Prostate gland (tissue), 2 donors: ENCODE data around the gene INTS15. TPM values are rescaled to one million over a fixed set of nuclear protein-coding genes. Genes with fewer than 3 reads are reported as not detected.

ENCODE experiments used
- DNase-seq: peaks from one replicate; pipeline ENCODE4 v3.0.0-alpha.2; 2019; ENCODE audit warnings: low spot score
- H3K27ac ChIP-seq, 2 donors: fragments of 200-600 bp; sonication (generic); 2 replicates each; pipeline ENCODE4 v1.5.1; 2017 to 2019
- H3K27me3 ChIP-seq: fragments of 200-600 bp; sonication (generic); replicated peaks from 2 replicates; pipeline ENCODE4 v1.5.1; 2019; ENCODE audit not compliant: insufficient read depth
- H3K36me3 ChIP-seq, 2 donors: fragments of 200-600 bp; sonication (generic); 1 replicate in 1 of 2; 2 replicates in 1 of 2; pipeline versions ENCODE4 v1.5.1 to v1.8.1; 2017 to 2019
- H3K4me1 ChIP-seq: fragments of 200-600 bp; sonication (generic); replicated peaks from 2 replicates; pipeline ENCODE4 v1.5.1; 2019
- H3K4me3 ChIP-seq, 2 donors: fragments of 200-600 bp; sonication (generic); 2 replicates each; pipeline ENCODE4 v1.5.1; 2017 to 2019
- H3K9me3 ChIP-seq: fragments of 200-600 bp; sonication (generic); 2 replicates; pipeline ENCODE4 v1.5.1; 2017
- CTCF ChIP-seq, 4 experiments: fragments of 200-600 bp in 2 of 4; fragments of 450-650 bp in 2 of 4; sonication (generic) in 2 of 4; IDR thresholded peaks; 1 replicate in 3 of 4; 2 replicates in 1 of 4; pipeline ENCODE4 v1.5.1; 2016 to 2019; ENCODE audit warnings: antibody characterized with exemption in 4 of 4, mild to moderate bottlenecking in 2 of 4, moderate library complexity in 2 of 4
- POLR2A ChIP-seq: fragments of 450-650 bp; IDR thresholded peaks from one replicate; pipeline ENCODE4 v1.6.1; 2016; ENCODE audit warnings: antibody characterized with exemption, mild to moderate bottlenecking
- POLR2AphosphoS5 ChIP-seq: sonication (generic); formaldehyde crosslinking; IDR thresholded peaks from one replicate; pipeline ENCODE4 v1.6.1; 2017; ENCODE audit warnings: antibody characterized with exemption
- WGBS: methylation state at CpG from one replicate; pipeline ENCODE4 v1.1.5; 2018; 5-methylcytosine and 5-hydroxymethylcytosine counted together
- intact Hi-C: fragments of 100-400 bp; cut with DNase I; formaldehyde crosslinking; loops from one replicate; pipeline ENCODE4 v1.14.2; 2022
- total RNA-seq, 2 donors: library from RNA; depleted of rRNA; stranded (reverse); fragments of >200 nt; gene quantifications; one replicate each; pipeline ENCODE4 v1.1.0, GENCODE V29; 2016

INTS15 gene
- total RNA-seq, 2 donors from 2014 or later = 38.3 to 38.7 TPM

DNA sequence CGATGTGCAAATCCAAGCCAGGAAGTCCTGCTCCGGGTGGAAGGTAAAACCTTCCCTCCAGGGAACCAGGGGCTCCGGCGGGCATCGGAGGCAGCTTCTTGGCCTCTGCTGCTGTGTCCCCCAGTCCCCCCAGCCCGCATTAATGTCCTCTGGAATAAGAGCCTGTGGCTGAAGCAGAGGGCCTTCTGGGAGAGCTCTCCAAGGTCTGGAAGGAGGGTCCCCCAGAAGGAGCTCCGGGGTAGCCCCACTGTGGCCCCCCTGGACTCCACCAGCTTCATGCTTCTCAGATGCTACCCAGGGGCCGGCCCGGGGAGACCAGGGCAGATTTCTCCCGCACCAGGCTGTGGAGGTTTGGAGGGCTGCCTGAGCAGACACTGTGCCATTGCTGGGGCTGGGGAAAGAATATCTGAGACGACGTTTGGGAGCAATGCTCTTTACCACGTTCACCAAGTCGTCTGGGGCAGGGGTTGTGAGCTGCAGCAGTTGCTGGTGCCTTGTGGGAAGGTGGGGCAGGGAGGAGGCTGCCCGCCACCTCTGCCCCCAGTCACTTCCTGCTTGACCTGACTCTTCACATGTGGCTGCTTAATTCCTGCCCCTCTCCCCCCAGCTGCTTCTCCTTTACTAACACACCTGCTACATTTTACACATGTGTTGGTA is 33.9 kb downstream of the INTS15 start:
- peaks cover 0 to 18% of the 10 kb centered on the region in 2 donors for H3K36me3 ChIP-seq
- TF ChIP-seq POLR2AphosphoS5 (no peak), CTCF (IDR thresholded peaks at IDR 0.05) (no peak), POLR2A (no peak)
- no peak for DNase-seq

GRCh38 chr7:6624246-6624611 is 34.4 kb downstream of the INTS15 start:
- intact Hi-C loops = no loop called here
- no peak overlapping the region for H3K4me3 ChIP-seq
- WGBS = 79% methylated on average over 3 of the region's 3 CpGs
- DNase-seq = no peak
- no peaks in the 10 kb centered on the region for H3K4me1 ChIP-seq
- H3K36me3 ChIP-seq = peaks cover 0 to 18% of the 10 kb centered on the region in 2 donors
- no peaks in the 10 kb centered on the region for H3K9me3 ChIP-seq
- H3K27ac ChIP-seq = no peak overlapping the region
- no peaks in the 10 kb centered on the region for H3K27me3 ChIP-seq
- TF ChIP-seq POLR2A = no peak
- TF ChIP-seq POLR2AphosphoS5 = no peak
- no peak for TF ChIP-seq CTCF (IDR thresholded peaks at IDR 0.05)

More for the DNA sequence above, 33.9 kb downstream of the INTS15 start:
- Histone ChIP-seq H3K4me3 (no peak overlapping the region), H3K4me1 (no peaks in the 10 kb centered on the region), H3K9me3 (no peaks in the 10 kb centered on the region), H3K27ac (no peak overlapping the region), H3K27me3 (no peaks in the 10 kb centered on the region)
- intact Hi-C loops = no loop called here
- 78% methylated on average over 15 of the region's 15 CpGs for WGBS

GRCh38 chr7:6628045-6628444 is 38.2 kb downstream of the INTS15 start:
- peak; percentile 58 for DNase-seq
- H3K27ac ChIP-seq = peak overlapping the region in 1 of 2 donors; percentile 54
- H3K4me3 ChIP-seq = no peak overlapping the region
- no peaks in the 10 kb centered on the region for H3K9me3 ChIP-seq
- no peaks in the 10 kb centered on the region for H3K27me3 ChIP-seq
- peaks cover 0 to 2% of the 10 kb centered on the region in 2 donors for H3K36me3 ChIP-seq
- no peaks in the 10 kb centered on the region for H3K4me1 ChIP-seq
- TF ChIP-seq CTCF (IDR thresholded peaks at IDR 0.05) = no peak
- TF ChIP-seq POLR2A = no peak
- no peak for TF ChIP-seq POLR2AphosphoS5
- WGBS = 54% methylated on average over 6 of the region's 6 CpGs
- intact Hi-C loops = no loop called here

GRCh38 chr7:6630007-6630849 is 40.4 kb downstream of the INTS15 start:
- no peak overlapping the region for H3K27ac ChIP-seq
- WGBS = 71% methylated on average over 11 of the region's 11 CpGs
- no peaks in the 10 kb centered on the region for H3K4me1 ChIP-seq
- no peaks in the 10 kb centered on the region for H3K36me3 ChIP-seq
- no peaks in the 10 kb centered on the region for H3K9me3 ChIP-seq
- H3K4me3 ChIP-seq = no peak overlapping the region
- intact Hi-C loops = no loop called here
- H3K27me3 ChIP-seq = no peaks in the 10 kb centered on the region
- TF ChIP-seq POLR2AphosphoS5 (no peak), CTCF (IDR thresholded peaks at IDR 0.05) (no peak), POLR2A (no peak)
- no peak for DNase-seq
